Measurements from ENCODE around the gene FERMT2.

FERMT2 gene

GRCh38 chr14:52902971-52903619 lies 47.8 kb downstream of the FERMT2 start:
- no peak for DNase-seq (ENCODE audit: low spot score)

GRCh38 chr14:52901357-52901980 lies 49.4 kb downstream of the FERMT2 start:
- no peak for DNase-seq (ENCODE audit: low spot score)

- no peak for DNase-seq (ENCODE audit: low spot score)
Measured at GRCh38 chr14:52900731-52901130, 50.1 kb downstream of the FERMT2 start.

- no peak for DNase-seq (ENCODE audit: low spot score)
Measured at GRCh38 chr14:52898496-52898895, 52.4 kb downstream of the FERMT2 start.

GRCh38 chr14:52895000-52895399 lies 55.9 kb downstream of the FERMT2 start:
- no peak for DNase-seq (ENCODE audit: low spot score)

GRCh38 chr14:52891800-52892199 lies 59.0 kb downstream of the FERMT2 start:
- no peak for DNase-seq (ENCODE audit: low spot score)

GRCh38 chr14:52888839-52889838 lies 61.7 kb downstream of the FERMT2 start:
- no peak for DNase-seq (ENCODE audit: low spot score)

GRCh38 chr14:52888159-52888558 lies 62.7 kb downstream of the FERMT2 start:
- DNase-seq (ENCODE audit: low spot score), result no peak

GRCh38 chr14:52885230-52885629 lies 65.6 kb downstream of the FERMT2 start:
- DNase-seq (ENCODE audit: low spot score), result no peak

GRCh38 chr14:52883658-52884057 lies 67.2 kb downstream of the FERMT2 start:
- DNase-seq (ENCODE audit: low spot score), result no peak

- no peak for DNase-seq (ENCODE audit: low spot score)
Measured at GRCh38 chr14:52882824-52883223, 68.0 kb downstream of the FERMT2 start.

- no peak for DNase-seq (ENCODE audit: low spot score)
Measured at GRCh38 chr14:52879958-52880357, 70.9 kb downstream of the FERMT2 start.

GRCh38 chr14:52878946-52879345 lies 71.9 kb downstream of the FERMT2 start:
- DNase-seq (ENCODE audit: low spot score), result no peak

- DNase-seq (ENCODE audit: low spot score), result no peak
Measured at GRCh38 chr14:52878469-52878868, 72.4 kb downstream of the FERMT2 start.

- no peak for DNase-seq (ENCODE audit: low spot score)
Measured at GRCh38 chr14:52877628-52878027, 73.2 kb downstream of the FERMT2 start.

GRCh38 chr14:52876806-52877205 lies 74.0 kb downstream of the FERMT2 start:
- DNase-seq (ENCODE audit: low spot score), result no peak

GRCh38 chr14:52876311-52876710 lies 74.5 kb downstream of the FERMT2 start:
- DNase-seq (ENCODE audit: low spot score), result no peak

GRCh38 chr14:52875707-52876106 lies 75.1 kb downstream of the FERMT2 start:
- DNase-seq (ENCODE audit: low spot score), result no peak

GRCh38 chr14:52874389-52874788 lies 76.5 kb downstream of the FERMT2 start:
- no peak for DNase-seq (ENCODE audit: low spot score)

GRCh38 chr14:52873694-52874093 lies 77.2 kb downstream of the FERMT2 start:
- DNase-seq (ENCODE audit: low spot score), result no peak

- no peak for DNase-seq (ENCODE audit: low spot score)
Measured at GRCh38 chr14:52873065-52873464, 77.8 kb downstream of the FERMT2 start.

- no peak for DNase-seq (ENCODE audit: low spot score)
Measured at GRCh38 chr14:52871606-52872005, 79.2 kb downstream of the FERMT2 start.

Data from putamen (tissue), 1 donor.